K562 (cell line): ENCODE measurements around the gene TAOK2. TPM values are rescaled to one million over a fixed set of nuclear protein-coding genes. Genes with fewer than 3 reads are reported as not detected.

Source experiments
- BHLHE40 ChIP-seq: IDR thresholded peaks from 2 replicates; pipeline ENCODE4 v1.6.1; 2011; ENCODE audit warnings: low read length, improper control_type of control experiment
- CC2D1A ChIP-seq: fragments of 450-650 bp; IDR thresholded peaks from 2 replicates; pipeline ENCODE4 v1.6.1; 2017; ENCODE audit warnings: mild to moderate bottlenecking
- CHD2 ChIP-seq: IDR thresholded peaks from 2 replicates; pipeline ENCODE4 v1.6.1; 2011; ENCODE audit warnings: low read depth, low read length
- DEAF1 ChIP-seq: fragments of 450-650 bp; formaldehyde crosslinking; IDR thresholded peaks from 2 replicates; pipeline ENCODE4 v1.4.0; 2020; ENCODE audit warnings: mild to moderate bottlenecking, moderate library complexity
- E2F6 ChIP-seq, 2 experiments: IDR thresholded peaks; 2 replicates each; pipeline ENCODE4 v1.6.1; 2011; ENCODE audit warnings: borderline replicate concordance in 1 of 2, control low read depth in 1 of 2, low read depth in 1 of 2, low read length in 1 of 2, mild to moderate bottlenecking in 1 of 2, mixed read lengths in 1 of 2, moderate library complexity in 1 of 2; ENCODE audit not compliant: insufficient read depth in 1 of 2, insufficient read length in 1 of 2, poor library complexity in 1 of 2, severe bottlenecking in 1 of 2; ENCODE audit errors: extremely low read depth in 1 of 2
- ETV5 ChIP-seq: sonication (generic); formaldehyde crosslinking; IDR thresholded peaks from 2 replicates; pipeline ENCODE4 v1.4.0; 2020; ENCODE audit warnings: low read depth, mild to moderate bottlenecking, missing genetic modification reagents
- KAT7 ChIP-seq: sonication (generic); formaldehyde crosslinking; IDR thresholded peaks from 2 replicates; pipeline ENCODE4 v1.8.0; 2022; ENCODE audit warnings: missing genetic modification reagents, mild to moderate bottlenecking, borderline replicate concordance
- LARP7 ChIP-seq: fragments of 450-650 bp; IDR thresholded peaks from 2 replicates; pipeline ENCODE4 v1.6.1; 2016
- MAZ ChIP-seq, 2 experiments: fragments of 450-650 bp in 1 of 2; sonication (generic) in 1 of 2; formaldehyde crosslinking; IDR thresholded peaks in 1 of 2; conservative IDR thresholded peaks in 1 of 2; 2 replicates each; pipeline versions ENCODE4 v1.4.0 to v1.5.0; 2020; ENCODE audit warnings: mild to moderate bottlenecking in 1 of 2, missing genetic modification reagents in 1 of 2
- MEF2D ChIP-seq: conservative IDR thresholded peaks from 2 replicates; pipeline ENCODE4 v1.6.1; 2016; ENCODE audit warnings: low read depth, missing genetic modification characterization, missing compliant biosample characterization
- NFXL1 ChIP-seq: fragments of 450-650 bp; formaldehyde crosslinking; IDR thresholded peaks from 2 replicates; pipeline ENCODE4 v1.4.0; 2021; ENCODE audit warnings: mild to moderate bottlenecking
- NR2C1 ChIP-seq, 2 experiments: fragments of 450-650 bp; IDR thresholded peaks; 2 replicates each; pipeline ENCODE4 v1.6.1; 2017; ENCODE audit warnings: mild to moderate bottlenecking in 2 of 2, antibody characterized with exemption in 1 of 2, inconsistent platforms in 1 of 2, missing compliant biosample characterization in 1 of 2, missing genetic modification characterization in 1 of 2
- NR4A1 ChIP-seq, 2 experiments: fragments of 250-450 bp in 1 of 2; fragments of 450-650 bp in 1 of 2; sonication (Bioruptor Pico) in 1 of 2; IDR thresholded peaks; 2 replicates each; pipeline versions ENCODE4 v1.4.0 to v1.6.1; 2016 to 2020; ENCODE audit warnings: mild to moderate bottlenecking in 2 of 2, missing compliant biosample characterization in 1 of 2, missing genetic modification characterization in 1 of 2, moderate library complexity in 1 of 2
- REST ChIP-seq, 2 experiments: fragments of 450-650 bp; formaldehyde crosslinking in 1 of 2; IDR thresholded peaks; 2 replicates each; pipeline versions ENCODE4 v1.4.0 to v1.6.1; 2014 to 2020; ENCODE audit warnings: mild to moderate bottlenecking in 2 of 2, borderline replicate concordance in 1 of 2, low read depth in 1 of 2
- RFX1 ChIP-seq: fragments of 450-650 bp; IDR thresholded peaks from 2 replicates; pipeline ENCODE4 v1.6.1; 2016; ENCODE audit warnings: mild to moderate bottlenecking, moderate library complexity
- ZNF133 ChIP-seq: fragments of 250-450 bp; sonication (Bioruptor Pico); IDR thresholded peaks from 2 replicates; pipeline ENCODE4 v1.4.0; 2020; ENCODE audit warnings: mild to moderate bottlenecking
- ZNF561 ChIP-seq: fragments of 450-650 bp; formaldehyde crosslinking; conservative IDR thresholded peaks from 2 replicates; pipeline ENCODE4 v1.4.0; 2020; ENCODE audit warnings: mild to moderate bottlenecking, moderate library complexity
- ZNF717 ChIP-seq: fragments of 250-450 bp; sonication (Bioruptor Pico); IDR thresholded peaks from 2 replicates; pipeline ENCODE4 v1.5.0; 2021
- ZNF780A ChIP-seq: fragments of 250-450 bp; sonication (Bioruptor Pico); IDR thresholded peaks from 2 replicates; pipeline ENCODE4 v1.5.0; 2021; ENCODE audit warnings: mild to moderate bottlenecking
- polyA plus RNA-seq, 8 experiments: library from polyadenylated mRNA; depleted of rRNA in 4 of 8; stranded (reverse) in 5 of 8; unstranded in 3 of 8; fragments of >200 nt; fragmentation: Nextera tagmentation in 2 of 8; fragmentation: Illumina TruSeq in 1 of 8; extraction: Ambion mirVana in 2 of 8; extraction: Trizol in 1 of 8; gene quantifications; 2 replicates each; pipeline versions ENCODE4 v1.2.1 to v1.2.3, GENCODE V29; 2011 to 2014; ENCODE audit warnings: inconsistent platforms in 1 of 8, missing spikeins in 1 of 8
- total RNA-seq, 7 experiments: library from RNA; depleted of rRNA in 6 of 7; stranded (reverse); fragments of >200 nt in 6 of 7; fragmentation: Illumina TruSeq in 2 of 7; extraction: Trizol in 2 of 7; gene quantifications; 2 replicates each; pipeline versions ENCODE4 v1.2.1 to v1.2.3, GENCODE V29; 2011 to 2021; ENCODE audit warnings: low replicate concordance in 1 of 7

TAOK2 gene
- total and polyA plus RNA-seq, 9 of the 15 experiments (the other 6 are each of a cell fraction or from before 2014, with no cell fraction given): 0.10 to 41.8 (median 13.7) TPM

- TF ChIP-seq REST (IDR thresholded peaks at IDR 0.05; ENCODE audit: borderline replicate concordance) (peak; percentile 8; the same call in 1 of the 2 replicates), REST (CRISPR knock-in tag; IDR thresholded peaks at IDR 0.05; ENCODE audit: low read depth) (no peak), MEF2D (no peak), NR4A1 (CRISPR knock-in tag; IDR thresholded peaks at IDR 0.05) (no peak), NR4A1 (tag; IDR thresholded peaks at IDR 0.05) (no peak), ZNF133 (no peak), BHLHE40 (no peak), ZNF561 (CRISPR knock-in tag) (no peak), ETV5 (CRISPR knock-in tag) (no peak), CC2D1A (0 out of 2 replicates have a peak, but pooled peaks have one; percentile 30), E2F6 (IDR thresholded peaks at IDR 0.05; ENCODE audit: borderline replicate concordance in 1 of 2, extremely low read depth in 1 of 2, insufficient read depth in 1 of 2, insufficient read length in 1 of 2, low read depth in 1 of 2, low read length in 1 of 2, poor library complexity in 1 of 2, severe bottlenecking in 1 of 2) (no peak), NR2C1 (IDR thresholded peaks at IDR 0.05) (no peak), NR2C1 (tag; IDR thresholded peaks at IDR 0.05) (no peak), ZNF717 (no peak), CHD2 (no peak), NFXL1 (no peak), ZNF780A (CRISPR knock-in tag) (no peak), KAT7 (CRISPR knock-in tag) (no peak), LARP7 (no peak), MAZ (CRISPR knock-in tag; conservative IDR thresholded peaks at IDR 0.05 in 1 of 2, IDR thresholded peaks at IDR 0.05 in 1 of 2) (no peak), DEAF1 (no peak), RFX1 (no peak)
Measured at GRCh38 chr16:30041841-30042240, 68.2 kb downstream of the TAOK2 start (continued).
